ENCODE measurements around the gene ZFR2. TPM values are rescaled to one million over a fixed set of nuclear protein-coding genes. Genes with fewer than 3 reads are reported as not detected.

ZFR2 gene
- total and polyA plus RNA-seq, 2 of the 8 experiments (the other 6 are each of a cell fraction or from before 2014, with no cell fraction given) = 14.5 to 28.4 TPM

DNA sequence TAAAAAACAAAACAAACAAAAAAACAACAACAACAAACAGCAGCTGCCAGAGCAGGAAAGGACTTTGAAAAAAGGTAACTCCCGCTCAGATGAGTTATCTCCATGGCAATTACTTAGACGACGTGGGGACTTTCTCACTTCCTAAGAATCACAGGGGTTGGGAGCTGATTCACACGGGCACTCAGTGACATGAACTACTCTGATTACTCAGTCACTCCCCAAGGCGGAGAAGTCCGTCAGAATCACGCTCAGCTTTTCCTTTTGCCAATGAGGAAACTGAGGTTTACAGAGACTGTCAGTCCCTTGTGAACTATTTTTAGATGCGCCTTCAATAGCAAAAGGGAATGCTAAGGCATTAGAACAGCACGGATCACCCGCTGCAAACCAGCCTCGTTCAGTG lies 50.4 kb downstream of the ZFR2 start:
- H3K4me3 ChIP-seq (ENCODE audit: extremely low read depth in 1 of 4, insufficient read depth in 2 of 4, low read depth in 3 of 4, low read length in 4 of 4) = no peak overlapping the region
- H3K23me2 ChIP-seq (ENCODE audit: low read depth, low read length) = no peaks in the 10 kb centered on the region
- no peak overlapping the region for H3K9ac ChIP-seq (replicated peaks in 1 of 4; ENCODE audit: extremely low read depth in 1 of 4, low read depth in 3 of 4, low read length in 3 of 4)
- TF ChIP-seq TBP (IDR thresholded peaks at IDR 0.05; ENCODE audit: low read depth, low read length) = no peak
- no peak for TF ChIP-seq JUND (IDR thresholded peaks at IDR 0.05; ENCODE audit: low read length)
- no peak for TF ChIP-seq BRCA1 (IDR thresholded peaks at IDR 0.05; ENCODE audit: low read depth, low read length)
- TF ChIP-seq HDAC6 (IDR thresholded peaks at IDR 0.05; ENCODE audit: low read depth, low read length) = no peak
- TF ChIP-seq SUZ12 (IDR thresholded peaks at IDR 0.05; ENCODE audit: low read length) = no peak
- TF ChIP-seq CHD1 (IDR thresholded peaks at IDR 0.05; ENCODE audit: low read depth, low read length) = no peak
- no peak for TF ChIP-seq SIN3A (conservative IDR thresholded peaks at IDR 0.05 in 1 of 2, IDR thresholded peaks at IDR 0.05 in 1 of 2; ENCODE audit: low read depth in 1 of 2, low read length in 2 of 2)
- TF ChIP-seq CBX8 (IDR thresholded peaks at IDR 0.05; ENCODE audit: borderline replicate concordance, low read depth, low read length) = no peak
- TF ChIP-seq KDM1A (IDR thresholded peaks at IDR 0.05; ENCODE audit: borderline replicate concordance, low read length) = no peak
- TF ChIP-seq, protein P1, sequence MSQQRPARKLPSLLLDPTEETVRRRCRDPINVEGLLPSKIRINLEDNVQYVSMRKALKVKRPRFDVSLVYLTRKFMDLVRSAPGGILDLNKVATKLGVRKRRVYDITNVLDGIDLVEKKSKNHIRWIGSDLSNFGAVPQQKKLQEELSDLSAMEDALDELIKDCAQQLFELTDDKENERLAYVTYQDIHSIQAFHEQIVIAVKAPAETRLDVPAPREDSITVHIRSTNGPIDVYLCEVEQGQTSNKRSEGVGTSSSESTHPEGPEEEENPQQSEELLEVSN (IDR thresholded peaks at IDR 0.05) = no peak
- no peak for TF ChIP-seq POLR2AphosphoS5 (IDR thresholded peaks at IDR 0.05; ENCODE audit: low read depth, low read length)
- H3K9me3 ChIP-seq (ENCODE audit: insufficient read depth in 2 of 2, low read depth in 1 of 2, low read length in 1 of 2) = no peaks in the 10 kb centered on the region
- H3K27me3 ChIP-seq (replicated peaks in 1 of 4; ENCODE audit: control insufficient read depth in 3 of 4, extremely low read depth in 1 of 4, insufficient read depth in 3 of 4, low read length in 3 of 4) = peaks cover 0 to 5% (median under 1%) of the 10 kb centered on the region in 4 experiments; a peak in 3 of 7 replicates
- 91% methylated on average over 11 of the region's 11 CpGs; no CpG with 5 or more reads in 1 of the 2 experiments for WGBS, 2 experiments (ENCODE audit: extremely low coverage in 1 of 2, insufficient coverage in 1 of 2, insufficient read length in 1 of 2, insufficient replicate concordance in 2 of 2, low coverage in 1 of 2, low lambda C conversion rate in 2 of 2, missing lambda C conversion rate in 1 of 2)
- no peak overlapping the region for H2AK5ac ChIP-seq (ENCODE audit: low read depth, low read length)
- no peak overlapping the region for H3K4ac ChIP-seq (replicated peaks; ENCODE audit: insufficient read length, low read depth, low read length)
- no peak overlapping the region for H4K91ac ChIP-seq (replicated peaks; ENCODE audit: insufficient read length, low read length)
- H4K5ac ChIP-seq (ENCODE audit: insufficient read length, low read depth, low read length) = no peak overlapping the region
- H4K20me1 ChIP-seq (replicated peaks in 1 of 2; ENCODE audit: control insufficient read depth in 1 of 2, insufficient read depth in 2 of 2, low read length in 2 of 2) = peaks cover 0 to 1% of the 10 kb centered on the region in 2 experiments
- H3K79me2 ChIP-seq (ENCODE audit: control insufficient read depth in 1 of 2, insufficient read depth in 2 of 2, low read length in 2 of 2) = no peaks in the 10 kb centered on the region
- H3K79me1 ChIP-seq (ENCODE audit: low read depth, low read length) = no peaks in the 10 kb centered on the region
- no peak overlapping the region for H3K4me2 ChIP-seq (ENCODE audit: insufficient read depth in 1 of 2, low read depth in 2 of 2, low read length in 2 of 2)
- H3K23ac ChIP-seq (ENCODE audit: insufficient read length) = no peak overlapping the region
- H2BK5ac ChIP-seq (ENCODE audit: low read depth, low read length) = no peak overlapping the region
- no peak overlapping the region for H3K56ac ChIP-seq (replicated peaks; ENCODE audit: insufficient read length, low read depth, low read length)
- peak overlapping the region; percentile 90; the same call in 1 of the 2 replicates for H4K8ac ChIP-seq (ENCODE audit: extremely low read depth, insufficient read depth, low read length)
- H3K27ac ChIP-seq (ENCODE audit: low read depth, low read length) = no peak overlapping the region
- H2BK120ac ChIP-seq (replicated peaks; ENCODE audit: low read depth, low read length) = no peak overlapping the region
- CTCF ChIA-PET (ENCODE audit: partially characterized antibody) = interaction anchor here (0.6 to 2.4 kb wide), 12 partner anchors 8 to 168 kb away, joined by 3 to 10 read pairs (median 3); no protein-coding TSS in a partner anchor
- no peak overlapping the region for H2BK20ac ChIP-seq (ENCODE audit: low read length)
- no peak overlapping the region for H3K18ac ChIP-seq (ENCODE audit: extremely low read depth, low read length)
- H3K4me1 ChIP-seq (replicated peaks in 1 of 4; ENCODE audit: control insufficient read depth in 3 of 4, insufficient read depth in 4 of 4, low read length in 3 of 4) = no peaks in the 10 kb centered on the region; a peak in 1 of 7 replicates
- no peak overlapping the region for H3K14ac ChIP-seq (ENCODE audit: insufficient read length)
- H2BK12ac ChIP-seq (ENCODE audit: low read depth, low read length) = no peak overlapping the region
- no peak overlapping the region for H2AFZ ChIP-seq (ENCODE audit: low read length)
- FAIRE-seq (no peak), DNase-seq (ENCODE audit: low read depth in 1 of 2, low spot score in 2 of 2) (no peak)
- no peaks in the 10 kb centered on the region for H3K36me3 ChIP-seq (ENCODE audit: control insufficient read depth in 2 of 4, insufficient read depth in 4 of 4, low read length in 3 of 4)
- H2BK15ac ChIP-seq (ENCODE audit: low read length) = no peak overlapping the region
- POLR2A ChIA-PET (ENCODE audit: partially characterized antibody) = interaction anchor here (0.6 to 1.4 kb wide), 4 partner anchors 10 to 166 kb away, joined by 3 to 9 read pairs (median 5); partner anchors contain the start of gene EEF2

Data from H1 (cell line).